ENCODE data around the gene DNAH12. TPM values are rescaled to one million over a fixed set of nuclear protein-coding genes. Genes with fewer than 3 reads are reported as not detected.
A peak's percentile ranks its signal among the peaks of the same experiment; 100 is the strongest.
"Not testable (repeated sequence)": the region's sequence is repeated elsewhere in the genome, so short reads cannot be mapped to it uniquely, and the experiment has no call there.

Gene DNAH12
- total RNA-seq, 1 experiment from 2014 or later = 0.07 TPM

DNA sequence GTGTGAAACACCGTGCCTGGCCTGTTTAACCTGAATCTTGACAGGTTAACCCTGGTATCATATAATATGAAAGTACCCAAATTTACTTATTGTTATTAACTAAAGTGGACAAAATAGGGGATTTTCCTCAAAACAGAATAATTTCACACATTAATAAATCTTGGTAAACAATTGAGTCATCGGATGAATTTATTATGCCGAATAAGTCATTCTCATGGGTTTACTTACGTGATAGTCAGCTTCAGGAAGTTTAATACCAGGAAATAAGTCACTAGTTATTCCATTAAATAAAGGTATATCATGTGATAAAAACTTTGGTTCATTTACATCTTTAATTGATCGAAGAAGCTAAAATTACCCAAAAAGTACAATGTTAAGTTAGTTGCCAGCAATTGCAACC lies 99.7 kb downstream of the DNAH12 start:
- in situ Hi-C loops (cut with HindIII; ENCODE audit: low pct_unique_long_range_greater_than_20kb, low sequenced_read_pairs) = no loop called here
- peak; percentile 9 for DNase-seq (ENCODE audit: low read depth)

DNA sequence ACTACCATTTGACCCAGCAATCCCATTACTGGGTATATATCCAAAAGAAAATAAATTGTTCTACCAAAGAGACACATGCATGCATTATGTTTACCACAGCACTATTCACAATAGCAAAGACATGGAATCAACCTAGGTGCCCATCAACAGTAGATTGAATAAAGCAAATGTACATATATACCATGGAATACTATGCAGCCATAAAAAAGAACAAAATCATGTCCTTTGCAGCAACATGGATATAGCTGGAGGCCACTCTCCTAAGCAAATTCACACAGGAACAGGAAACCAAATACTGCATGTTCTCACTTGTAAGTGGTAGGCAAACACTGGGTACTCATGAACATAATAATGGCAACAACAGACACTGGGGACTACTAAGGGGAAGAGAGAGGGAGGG lies 104.0 kb downstream of the DNAH12 start:
- DNase-seq (ENCODE audit: low read depth); in situ Hi-C loops (cut with HindIII; ENCODE audit: low pct_unique_long_range_greater_than_20kb, low sequenced_read_pairs): not testable (repeated sequence)

DNA sequence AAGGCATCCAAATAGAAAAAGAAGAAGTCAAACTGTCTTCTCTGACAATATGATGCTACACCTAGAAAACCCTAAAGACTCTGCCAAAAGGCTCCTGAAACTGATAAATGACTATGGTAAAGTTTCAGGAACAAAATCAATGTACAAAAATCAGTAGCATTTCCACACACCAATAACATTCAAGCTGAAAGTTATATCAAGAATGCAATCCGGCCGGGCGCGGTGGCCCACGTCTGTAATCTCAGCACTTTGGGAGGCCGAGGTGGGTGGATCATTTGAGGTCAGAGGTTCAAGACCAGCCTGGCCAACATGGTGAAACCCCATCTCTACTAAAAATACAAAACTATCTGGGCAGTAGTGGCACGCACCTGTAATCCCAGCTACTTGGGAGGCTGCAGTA lies 105.7 kb downstream of the DNAH12 start:
- in situ Hi-C loops (cut with HindIII; ENCODE audit: low pct_unique_long_range_greater_than_20kb, low sequenced_read_pairs); DNase-seq (ENCODE audit: low read depth): not testable (repeated sequence)

DNA sequence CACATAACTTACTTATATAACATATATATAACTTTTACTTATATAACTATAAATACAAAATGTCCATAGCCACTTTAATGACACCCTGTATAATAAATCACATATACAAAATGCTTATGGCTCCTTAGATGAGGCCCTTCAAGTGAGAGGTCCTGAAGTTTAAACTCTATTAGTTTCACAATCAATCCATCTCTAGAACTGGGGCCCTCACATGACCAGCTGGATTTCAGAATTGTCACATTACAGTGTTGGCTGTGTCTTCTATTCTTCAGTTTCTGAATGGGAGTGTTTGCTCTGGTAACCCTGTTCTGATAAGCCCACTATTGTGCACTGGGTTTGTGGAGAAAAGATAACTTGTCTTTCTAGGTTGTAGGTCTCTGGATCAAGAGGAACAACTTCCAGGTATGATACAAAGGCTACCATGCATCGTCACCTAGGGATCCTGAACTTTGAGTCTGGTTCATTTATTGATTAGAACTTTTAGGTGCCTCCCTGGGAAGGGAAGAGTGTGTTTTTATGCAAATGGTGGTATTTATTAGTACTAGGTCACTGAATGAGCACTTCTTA lies 107.9 kb downstream of the DNAH12 start:
- in situ Hi-C loops (cut with HindIII; ENCODE audit: low pct_unique_long_range_greater_than_20kb, low sequenced_read_pairs) = no loop called here

DNA sequence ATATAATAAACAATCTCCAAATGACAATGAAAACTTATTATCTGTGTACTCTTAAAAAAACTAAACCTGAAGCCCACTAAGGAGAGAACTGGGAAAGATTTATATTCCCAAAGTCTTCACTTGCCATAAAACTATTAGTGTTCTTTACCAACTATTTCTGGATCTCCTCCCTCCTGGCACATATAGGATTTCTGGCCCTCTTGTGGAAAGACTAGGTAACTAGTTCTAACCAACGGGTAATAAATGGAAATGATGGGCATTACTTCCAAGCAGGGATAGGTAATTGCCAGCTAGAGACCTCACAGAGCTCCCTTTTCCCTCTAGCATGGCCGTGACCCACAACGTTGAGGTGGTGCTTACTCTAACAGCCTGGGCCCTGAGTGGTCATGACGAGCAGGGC lies 110.1 kb downstream of the DNAH12 start:
- DNase-seq (ENCODE audit: low read depth) = peak; percentile 19
- in situ Hi-C loops (cut with HindIII; ENCODE audit: low pct_unique_long_range_greater_than_20kb, low sequenced_read_pairs) = no loop called here

More for the DNA sequence above, 107.9 kb downstream of the DNAH12 start:
- no peak for DNase-seq (ENCODE audit: low read depth)

DNA sequence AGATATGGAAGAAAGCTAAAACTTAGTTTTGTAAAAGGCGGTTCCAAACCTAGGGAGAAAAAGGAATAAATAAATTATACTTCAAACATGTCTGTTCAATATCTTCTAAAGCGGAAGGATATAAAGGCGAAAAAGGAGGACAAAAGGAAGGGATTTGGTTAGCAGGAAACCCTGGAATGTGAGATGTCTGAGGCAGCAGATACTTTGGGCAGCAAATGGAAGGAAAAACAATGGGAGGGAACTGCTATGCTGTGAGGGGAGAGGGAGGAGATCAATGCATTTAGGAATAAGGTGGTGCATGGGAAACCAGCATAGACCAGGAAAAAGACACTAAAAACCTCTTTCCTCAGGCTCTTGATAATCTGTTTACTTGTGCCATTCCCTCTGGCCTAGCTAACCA lies 120.8 kb downstream of the DNAH12 start:
- DNase-seq (ENCODE audit: low read depth) = no peak
- in situ Hi-C loops (cut with HindIII; ENCODE audit: low pct_unique_long_range_greater_than_20kb, low sequenced_read_pairs) = no loop called here

DNA sequence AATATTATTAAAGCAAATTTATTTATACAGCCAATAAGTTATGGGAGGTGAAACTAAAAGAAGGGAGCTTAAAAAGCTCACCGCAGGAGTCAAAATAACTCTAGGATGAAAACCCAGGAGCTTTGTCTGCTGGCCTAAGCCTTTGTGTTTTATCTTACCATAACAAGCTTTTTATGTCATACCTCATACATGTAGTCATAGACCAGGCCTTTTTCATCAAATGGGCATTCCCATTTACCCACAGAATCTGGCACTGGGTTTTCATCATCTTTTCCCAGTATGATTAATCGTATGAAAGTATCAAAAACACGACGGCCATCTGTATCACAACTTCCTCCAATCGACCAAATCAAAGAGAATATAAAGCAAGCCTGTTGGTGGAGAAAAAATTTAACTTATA lies 122.8 kb downstream of the DNAH12 start:
- DNase-seq (ENCODE audit: low read depth) = no peak
- in situ Hi-C loops (cut with HindIII; ENCODE audit: low pct_unique_long_range_greater_than_20kb, low sequenced_read_pairs) = no loop called here

DNA sequence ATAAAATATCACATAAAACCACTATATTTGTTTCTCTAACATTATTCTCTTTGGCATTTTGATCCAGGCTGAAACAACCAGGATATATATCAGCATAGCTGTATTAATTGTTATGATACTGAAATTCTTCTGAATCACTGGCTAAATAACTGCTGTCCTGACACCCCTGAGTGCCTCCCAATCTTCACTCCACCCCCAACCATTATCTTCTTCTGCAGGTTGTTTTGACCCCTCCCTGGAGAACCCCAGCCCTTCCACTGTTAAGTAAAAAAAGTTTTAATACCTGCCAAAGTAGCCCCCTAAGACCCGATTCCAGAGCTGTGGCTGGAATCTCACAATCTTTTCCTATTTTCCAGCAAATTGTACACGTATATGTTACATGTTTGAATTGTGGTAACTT lies 124.1 kb downstream of the DNAH12 start:
- in situ Hi-C loops (cut with HindIII; ENCODE audit: low pct_unique_long_range_greater_than_20kb, low sequenced_read_pairs) = no loop called here
- DNase-seq (ENCODE audit: low read depth) = no peak

DNA sequence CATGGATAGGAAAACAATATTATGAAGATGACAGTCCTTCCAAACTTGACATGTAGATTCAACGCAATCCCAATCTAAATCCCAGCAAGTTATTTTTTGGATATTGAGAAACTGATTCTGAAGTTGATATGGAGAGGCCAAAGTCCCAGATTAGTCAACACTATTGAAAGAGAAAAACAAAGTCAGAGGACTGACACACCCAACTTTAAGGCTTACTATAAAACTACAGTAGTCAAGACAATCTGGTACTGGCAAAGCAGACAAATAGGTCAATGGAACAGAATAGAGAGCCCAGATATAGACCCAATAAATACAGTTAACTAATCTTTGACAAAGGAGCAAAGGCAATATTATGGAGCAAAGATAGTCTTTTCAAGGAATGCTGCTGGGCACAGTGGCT lies 132.4 kb downstream of the DNAH12 start:
- no peak for DNase-seq (ENCODE audit: low read depth)
- in situ Hi-C loops (cut with HindIII; ENCODE audit: low pct_unique_long_range_greater_than_20kb, low sequenced_read_pairs) = no loop called here

DNA sequence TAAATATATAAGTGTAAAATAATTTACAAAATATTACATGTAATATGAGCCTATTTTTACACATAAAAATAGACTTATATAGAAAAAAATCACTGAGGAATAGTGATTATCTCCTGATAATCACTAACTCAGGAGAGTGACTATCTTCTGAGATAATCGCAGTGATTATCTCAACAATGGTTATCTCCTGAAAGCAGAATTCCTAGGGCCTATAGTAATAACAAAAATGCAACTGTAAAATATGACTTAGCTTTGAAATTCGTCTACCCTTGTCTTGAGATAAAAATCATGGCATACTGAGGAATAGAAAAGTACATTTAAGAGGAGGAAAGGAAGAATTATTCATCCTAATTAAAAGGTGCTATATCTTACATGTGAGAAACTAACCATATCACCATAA lies 134.7 kb downstream of the DNAH12 start:
- in situ Hi-C loops (cut with HindIII; ENCODE audit: low pct_unique_long_range_greater_than_20kb, low sequenced_read_pairs) = no loop called here
- DNase-seq (ENCODE audit: low read depth) = no peak

DNA sequence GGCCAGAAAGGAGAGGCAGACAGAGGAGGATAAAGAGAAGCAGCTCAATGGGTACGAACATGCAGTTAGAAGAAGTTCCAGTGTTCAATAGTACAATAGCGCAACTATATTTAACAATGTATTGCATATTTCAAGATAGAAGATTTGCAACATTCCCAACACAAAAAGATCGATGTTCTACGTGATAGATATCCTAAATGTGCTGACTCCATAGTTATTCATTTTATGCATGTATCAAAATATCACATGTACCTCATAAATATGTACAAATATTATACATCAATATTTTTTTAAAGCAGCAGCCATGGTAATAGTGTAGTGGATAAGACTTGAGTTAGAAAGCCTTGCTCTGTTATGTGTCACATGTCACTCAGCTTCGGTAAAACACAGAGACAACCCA lies 141.5 kb downstream of the DNAH12 start:
- in situ Hi-C loops (cut with HindIII; ENCODE audit: low pct_unique_long_range_greater_than_20kb, low sequenced_read_pairs) = no loop called here
- no peak for DNase-seq (ENCODE audit: low read depth)

DNA sequence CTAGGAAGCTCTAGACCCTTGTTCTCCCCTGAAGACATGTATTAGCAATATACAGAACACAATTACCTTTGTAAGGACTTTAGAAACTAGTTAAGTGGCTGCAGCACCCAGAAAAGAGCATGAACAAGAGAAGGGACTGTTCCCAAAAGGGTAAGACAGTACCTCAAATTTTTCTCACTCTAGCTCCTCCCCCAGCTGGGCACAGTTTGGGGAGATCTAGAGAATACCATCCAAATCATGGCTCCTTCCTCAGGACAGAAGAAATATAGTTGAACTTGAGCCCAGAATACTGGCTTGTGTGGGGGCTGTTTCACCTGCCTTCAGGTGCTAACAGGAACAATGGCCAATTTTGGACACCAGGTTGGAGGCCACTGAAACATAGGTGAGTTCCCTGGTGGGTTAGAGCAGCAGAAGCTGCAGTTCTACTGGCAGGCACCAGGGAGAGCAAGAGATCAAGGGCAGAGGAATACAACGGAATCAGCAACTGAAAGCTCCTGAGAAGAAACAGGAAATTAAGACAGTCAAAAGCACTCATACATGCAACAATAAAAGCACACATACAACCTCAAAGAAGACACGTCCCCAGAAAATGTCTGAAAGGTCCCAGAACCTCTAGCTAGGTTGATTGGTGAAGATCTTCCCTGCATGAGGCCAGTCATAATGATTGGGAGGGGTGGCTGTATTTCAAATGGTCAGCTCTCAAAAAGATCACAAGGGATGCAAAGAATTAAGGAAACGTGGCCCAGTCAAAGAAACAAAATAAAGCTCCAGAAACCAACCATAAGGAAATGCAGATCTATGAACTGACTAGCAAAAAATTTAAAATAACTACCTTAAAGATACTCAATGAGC lies 146.7 kb downstream of the DNAH12 start:
- peak; percentile 44 for DNase-seq (ENCODE audit: low read depth)
- in situ Hi-C loops (cut with HindIII; ENCODE audit: low pct_unique_long_range_greater_than_20kb, low sequenced_read_pairs) = no loop called here

DNA sequence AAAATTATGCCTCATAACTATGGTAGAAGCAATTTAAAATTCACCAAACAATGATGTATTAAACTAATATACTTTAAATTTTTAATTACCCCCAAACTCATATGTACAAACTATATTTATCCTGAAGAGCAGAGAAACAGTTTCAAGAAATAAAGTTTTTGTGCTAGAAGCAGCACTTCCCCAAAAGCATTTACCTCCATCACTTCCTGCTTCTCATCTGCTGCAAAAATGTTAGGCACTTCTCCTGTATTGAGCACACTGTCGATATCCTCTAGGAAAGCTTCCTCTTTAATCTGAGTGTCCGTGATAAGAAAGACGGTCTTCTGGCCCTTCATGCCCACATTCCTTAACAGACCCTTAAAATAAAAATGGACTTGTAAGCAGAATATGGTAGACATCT lies 150.2 kb downstream of the DNAH12 start:
- in situ Hi-C loops (cut with HindIII; ENCODE audit: low pct_unique_long_range_greater_than_20kb, low sequenced_read_pairs) = no loop called here
- DNase-seq (ENCODE audit: low read depth) = no peak

DNA sequence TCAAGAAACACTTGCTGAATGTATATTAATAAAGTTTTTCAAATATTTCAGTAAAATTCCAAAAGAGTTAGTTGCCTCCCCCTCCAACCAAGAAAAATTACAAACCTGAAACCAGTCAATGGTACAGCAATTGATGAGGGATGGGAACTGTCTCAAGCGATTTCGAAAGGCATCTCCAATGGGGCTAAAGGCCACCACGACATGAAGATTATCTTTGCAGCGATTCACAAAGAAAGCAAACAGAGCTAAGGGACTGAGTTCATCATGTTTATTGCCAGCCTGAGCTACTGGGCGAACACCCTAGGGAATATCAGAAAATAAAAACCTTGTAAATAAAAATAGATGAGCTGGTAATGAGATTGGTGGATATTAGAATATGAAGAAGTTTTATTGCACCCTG lies 152.4 kb downstream of the DNAH12 start:
- in situ Hi-C loops (cut with HindIII; ENCODE audit: low pct_unique_long_range_greater_than_20kb, low sequenced_read_pairs) = no loop called here

DNA sequence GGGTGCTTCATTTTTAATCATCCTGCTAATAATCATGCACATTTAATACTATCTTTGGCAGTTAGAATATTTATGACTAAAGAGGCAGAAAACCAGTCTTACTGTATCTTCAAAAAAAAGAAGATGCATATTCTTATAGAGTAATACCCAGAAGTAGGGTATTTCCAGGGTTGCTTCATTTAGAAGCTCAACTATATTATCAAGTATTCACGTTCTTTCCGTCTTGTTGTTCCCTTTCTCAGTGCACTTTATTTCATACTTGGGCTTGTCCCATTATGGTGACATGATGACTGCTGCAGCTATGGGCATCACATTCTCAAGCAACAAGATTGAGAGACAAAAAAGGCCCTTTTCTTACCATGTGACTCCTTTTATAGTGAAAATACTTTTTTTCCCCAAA lies 154.9 kb downstream of the DNAH12 start:
- in situ Hi-C loops (cut with HindIII; ENCODE audit: low pct_unique_long_range_greater_than_20kb, low sequenced_read_pairs) = no loop called here
- DNase-seq (ENCODE audit: low read depth) = no peak

More for the DNA sequence above, 152.4 kb downstream of the DNAH12 start:
- DNase-seq (ENCODE audit: low read depth) = no peak

DNA sequence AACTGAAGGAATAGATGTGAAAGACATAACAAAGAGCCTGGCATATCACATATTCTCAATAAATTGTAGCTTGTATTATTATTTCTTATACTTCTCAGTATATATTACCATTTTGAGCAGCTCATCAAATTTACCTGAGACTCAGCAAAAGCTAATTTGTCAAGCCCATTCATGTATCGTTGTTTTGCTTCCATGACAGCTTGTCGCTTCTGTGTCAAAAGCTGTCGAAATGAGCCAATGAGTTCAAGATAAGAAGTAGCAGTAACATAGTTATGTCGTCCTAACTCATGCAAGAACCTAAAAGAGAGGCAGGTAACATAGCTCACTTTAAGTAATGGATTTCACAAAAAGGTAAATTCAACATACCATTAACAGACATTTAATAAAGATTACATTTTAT lies 157.8 kb downstream of the DNAH12 start:
- in situ Hi-C loops (cut with HindIII; ENCODE audit: low pct_unique_long_range_greater_than_20kb, low sequenced_read_pairs) = no loop called here
- no peak for DNase-seq (ENCODE audit: low read depth)

DNA sequence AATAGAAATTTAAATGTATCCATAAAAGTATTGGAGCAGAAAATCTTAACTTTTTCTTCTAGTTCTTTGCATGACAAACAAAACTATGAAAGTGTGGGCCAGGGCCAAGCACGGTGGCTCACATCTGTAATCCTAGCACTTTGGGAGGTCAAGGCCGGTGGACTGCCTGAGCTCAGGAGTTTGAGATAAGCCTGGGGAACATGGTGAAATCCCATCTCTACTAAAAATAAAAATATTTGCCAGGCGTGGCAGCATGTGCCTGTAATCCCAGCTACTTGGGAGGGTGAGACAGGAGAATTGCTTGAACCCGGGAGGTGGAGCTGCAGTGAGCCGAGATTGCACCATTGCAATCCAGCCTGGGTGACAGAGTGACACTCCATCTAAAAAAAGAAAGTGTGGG lies 158.6 kb downstream of the DNAH12 start:
- in situ Hi-C loops (cut with HindIII; ENCODE audit: low pct_unique_long_range_greater_than_20kb, low sequenced_read_pairs) = no loop called here
- DNase-seq (ENCODE audit: low read depth) = no peak

DNA sequence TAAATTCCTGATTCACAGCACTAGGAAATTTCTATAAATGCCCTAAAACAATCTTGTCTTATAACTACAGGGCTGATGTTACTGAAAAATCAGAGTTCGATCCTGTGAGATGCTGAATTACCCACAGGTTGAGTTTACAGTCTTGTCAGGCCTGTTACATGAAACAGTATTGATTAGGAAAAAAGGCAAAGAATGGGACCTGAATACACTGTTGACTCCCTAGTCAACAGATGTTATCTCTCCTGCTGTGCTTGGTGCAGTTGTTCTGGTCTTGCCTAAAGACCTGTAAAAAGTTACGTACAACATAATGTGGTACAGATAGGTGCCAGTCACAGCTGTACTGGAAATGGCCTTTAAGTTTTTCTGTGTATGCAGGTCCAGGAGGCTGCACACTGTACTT lies 160.3 kb downstream of the DNAH12 start:
- in situ Hi-C loops (cut with HindIII; ENCODE audit: low pct_unique_long_range_greater_than_20kb, low sequenced_read_pairs) = no loop called here
- DNase-seq (ENCODE audit: low read depth) = no peak

DNA sequence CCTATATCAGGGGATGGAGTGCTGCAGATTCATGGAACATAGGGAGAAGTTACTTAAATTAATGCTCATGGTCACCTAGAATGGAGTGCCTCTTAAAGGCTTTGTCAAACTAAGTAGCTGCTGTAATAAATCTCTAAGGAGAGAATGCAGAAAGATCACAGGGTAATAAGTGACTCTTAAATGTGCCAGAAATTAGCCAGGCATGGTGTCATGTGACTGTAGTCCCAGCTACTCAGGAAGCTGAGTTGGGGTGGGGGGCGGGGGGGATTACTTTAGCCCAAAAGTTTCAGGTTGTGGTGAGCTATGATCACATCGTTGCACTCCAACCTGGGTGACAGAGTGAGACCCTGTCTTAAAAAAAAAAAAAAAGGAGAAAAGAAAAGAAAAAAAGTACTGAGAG lies 160.7 kb downstream of the DNAH12 start:
- in situ Hi-C loops (cut with HindIII; ENCODE audit: low pct_unique_long_range_greater_than_20kb, low sequenced_read_pairs) = no loop called here
- DNase-seq (ENCODE audit: low read depth) = no peak

DNA sequence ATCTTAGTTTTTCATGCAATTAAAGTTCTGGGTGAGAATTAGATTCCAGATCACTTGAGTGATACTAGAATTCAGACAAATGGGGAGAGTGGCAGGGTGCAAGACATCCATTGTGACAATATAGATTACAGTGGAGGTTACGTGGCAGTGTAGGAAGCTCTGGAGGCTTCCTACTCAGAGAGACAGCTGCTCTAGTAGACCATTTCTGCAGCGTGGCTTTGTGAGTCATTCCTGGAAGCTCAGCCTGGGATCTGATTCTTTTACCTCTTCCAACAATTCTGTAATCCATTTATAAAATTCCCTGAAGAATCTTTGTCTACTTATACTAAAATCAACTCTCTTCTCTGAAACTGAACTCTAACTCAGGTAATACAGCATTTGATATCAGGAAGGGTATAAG lies 161.2 kb downstream of the DNAH12 start:
- in situ Hi-C loops (cut with HindIII; ENCODE audit: low pct_unique_long_range_greater_than_20kb, low sequenced_read_pairs) = no loop called here
- DNase-seq (ENCODE audit: low read depth) = no peak

Measured in Caki2 (cell line).